ENCODE data around the gene DLG5.

DNA sequence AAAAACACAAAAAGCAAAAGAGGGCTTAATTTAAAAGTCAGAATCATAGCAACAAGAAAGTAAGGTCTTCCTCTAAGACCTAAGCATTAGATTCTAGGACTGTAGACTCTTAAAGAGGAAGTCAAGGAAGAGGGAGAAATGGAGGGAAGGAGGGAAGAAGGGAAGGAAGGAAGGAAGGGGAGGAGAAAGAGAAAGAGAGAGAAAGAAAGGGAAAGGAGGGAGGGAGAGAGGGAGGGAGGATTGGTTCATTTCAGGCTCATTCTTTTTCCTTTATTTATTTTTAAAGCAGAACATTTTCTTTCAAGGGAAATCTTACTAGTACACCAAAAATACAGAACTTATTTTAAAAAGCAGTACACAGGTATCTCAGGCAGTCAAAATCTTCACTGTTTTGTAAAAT is 81.1 kb downstream of the DLG5 start:
- TF ChIP-seq, protein P1, sequence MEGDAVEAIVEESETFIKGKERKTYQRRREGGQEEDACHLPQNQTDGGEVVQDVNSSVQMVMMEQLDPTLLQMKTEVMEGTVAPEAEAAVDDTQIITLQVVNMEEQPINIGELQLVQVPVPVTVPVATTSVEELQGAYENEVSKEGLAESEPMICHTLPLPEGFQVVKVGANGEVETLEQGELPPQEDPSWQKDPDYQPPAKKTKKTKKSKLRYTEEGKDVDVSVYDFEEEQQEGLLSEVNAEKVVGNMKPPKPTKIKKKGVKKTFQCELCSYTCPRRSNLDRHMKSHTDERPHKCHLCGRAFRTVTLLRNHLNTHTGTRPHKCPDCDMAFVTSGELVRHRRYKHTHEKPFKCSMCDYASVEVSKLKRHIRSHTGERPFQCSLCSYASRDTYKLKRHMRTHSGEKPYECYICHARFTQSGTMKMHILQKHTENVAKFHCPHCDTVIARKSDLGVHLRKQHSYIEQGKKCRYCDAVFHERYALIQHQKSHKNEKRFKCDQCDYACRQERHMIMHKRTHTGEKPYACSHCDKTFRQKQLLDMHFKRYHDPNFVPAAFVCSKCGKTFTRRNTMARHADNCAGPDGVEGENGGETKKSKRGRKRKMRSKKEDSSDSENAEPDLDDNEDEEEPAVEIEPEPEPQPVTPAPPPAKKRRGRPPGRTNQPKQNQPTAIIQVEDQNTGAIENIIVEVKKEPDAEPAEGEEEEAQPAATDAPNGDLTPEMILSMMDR (conservative IDR thresholded peaks at IDR 0.05), result no peak
- TF ChIP-seq ZFX (IDR thresholded peaks at IDR 0.05), result no peak
